Measurements from ENCODE around the gene MACROD1.

Gene MACROD1

DNA sequence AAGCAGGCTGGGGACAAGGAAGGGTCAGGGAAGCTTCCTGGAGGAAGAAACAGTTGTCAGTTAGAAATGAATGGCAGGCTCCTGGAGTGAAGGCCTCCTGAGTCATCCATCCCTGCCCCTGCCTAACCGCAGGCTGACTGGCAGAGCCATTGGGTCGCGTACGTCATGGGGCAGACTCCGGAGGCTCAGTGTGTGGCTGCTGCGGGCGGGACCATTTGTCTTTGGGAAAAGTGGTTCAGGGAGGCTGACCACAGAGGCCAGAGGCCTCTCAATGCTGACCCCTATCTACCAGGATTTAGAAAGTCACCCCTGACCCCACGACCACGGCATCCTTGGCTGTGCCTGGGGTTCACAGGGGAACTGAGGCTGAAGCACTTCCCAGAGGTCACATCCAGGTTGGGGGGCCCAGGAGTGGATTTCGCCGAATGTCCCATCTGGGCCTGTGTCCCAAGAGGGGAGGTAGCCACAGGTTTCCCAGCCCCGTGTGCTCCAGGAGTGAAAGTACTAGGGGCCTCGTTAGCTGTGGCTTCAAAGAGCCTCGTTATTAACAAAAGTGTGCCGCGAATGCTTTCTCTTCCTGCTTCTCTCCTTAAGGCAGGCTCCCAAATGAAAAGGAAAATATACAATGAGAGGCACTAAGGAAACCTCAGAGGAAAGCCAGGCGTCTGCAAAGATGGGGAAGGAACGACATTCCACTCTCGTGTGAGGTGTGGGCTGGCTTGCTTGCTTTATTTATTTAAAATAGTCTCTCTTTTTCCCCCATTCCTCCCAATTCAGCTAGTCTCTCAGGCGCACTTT lies 71.3 kb downstream of the MACROD1 start:
- in situ Hi-C loops (cut with MboI; ENCODE audit: low sequenced_read_pairs), result no loop called here

DNA sequence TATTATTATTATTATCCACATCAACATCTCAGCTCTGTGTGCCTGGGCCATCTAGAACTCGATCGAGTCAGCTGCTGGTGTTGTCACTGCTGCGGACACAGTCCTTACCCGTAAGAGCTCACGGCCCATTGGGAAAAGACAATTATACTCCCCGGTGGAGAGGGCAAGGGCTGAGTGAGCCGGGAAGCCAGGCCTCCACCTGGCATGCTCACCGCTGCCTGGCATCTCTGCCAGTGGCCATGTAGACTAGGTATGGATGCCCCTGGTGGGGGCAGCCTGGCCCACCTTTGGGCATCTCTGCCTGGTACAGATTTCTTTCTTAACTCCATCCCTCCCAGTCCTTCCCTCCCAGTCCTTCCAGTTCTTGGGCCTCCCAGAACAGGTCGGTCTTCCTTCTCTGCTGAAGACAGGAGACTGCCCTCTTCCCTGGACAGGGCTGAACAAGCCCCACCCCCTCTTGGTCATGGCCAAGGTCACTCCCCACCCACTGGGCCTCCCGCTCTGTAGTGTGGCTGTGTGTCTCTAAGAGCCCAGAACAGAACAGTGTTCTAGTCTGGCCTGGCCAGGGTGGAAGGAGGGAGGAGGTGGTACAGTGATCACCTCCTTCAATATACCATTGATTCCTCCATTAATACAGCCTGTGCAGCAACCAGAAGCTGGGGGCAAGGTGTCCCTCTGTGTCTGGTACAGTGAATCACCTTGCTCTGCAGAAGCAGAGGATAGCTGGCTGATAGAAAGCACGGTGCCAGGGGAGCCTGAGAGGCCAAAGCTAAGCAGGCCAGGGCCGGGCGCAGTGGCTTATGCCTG lies 72.5 kb downstream of the MACROD1 start:
- in situ Hi-C loops (cut with MboI; ENCODE audit: low sequenced_read_pairs), result no loop called here

DNA sequence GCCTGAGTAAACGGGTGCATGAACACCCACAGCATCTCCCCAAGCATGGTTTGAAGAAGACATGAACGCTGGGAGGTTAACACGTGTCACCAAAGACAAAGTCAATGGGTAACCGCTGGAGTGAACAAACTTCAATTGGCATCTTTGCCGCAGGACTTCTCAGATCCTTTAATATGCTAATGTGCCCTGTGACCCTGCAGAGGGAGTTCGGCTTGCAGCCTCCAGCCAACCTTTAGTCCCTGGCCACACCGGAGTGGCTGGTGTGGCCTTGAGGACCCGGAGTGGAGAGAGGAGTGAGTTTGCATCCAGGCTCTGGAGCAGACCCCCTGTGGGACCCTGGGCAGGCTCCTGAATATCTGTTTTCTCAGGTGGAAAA lies 73.2 kb downstream of the MACROD1 start:
- in situ Hi-C loops (cut with MboI; ENCODE audit: low sequenced_read_pairs), result no loop called here

DNA sequence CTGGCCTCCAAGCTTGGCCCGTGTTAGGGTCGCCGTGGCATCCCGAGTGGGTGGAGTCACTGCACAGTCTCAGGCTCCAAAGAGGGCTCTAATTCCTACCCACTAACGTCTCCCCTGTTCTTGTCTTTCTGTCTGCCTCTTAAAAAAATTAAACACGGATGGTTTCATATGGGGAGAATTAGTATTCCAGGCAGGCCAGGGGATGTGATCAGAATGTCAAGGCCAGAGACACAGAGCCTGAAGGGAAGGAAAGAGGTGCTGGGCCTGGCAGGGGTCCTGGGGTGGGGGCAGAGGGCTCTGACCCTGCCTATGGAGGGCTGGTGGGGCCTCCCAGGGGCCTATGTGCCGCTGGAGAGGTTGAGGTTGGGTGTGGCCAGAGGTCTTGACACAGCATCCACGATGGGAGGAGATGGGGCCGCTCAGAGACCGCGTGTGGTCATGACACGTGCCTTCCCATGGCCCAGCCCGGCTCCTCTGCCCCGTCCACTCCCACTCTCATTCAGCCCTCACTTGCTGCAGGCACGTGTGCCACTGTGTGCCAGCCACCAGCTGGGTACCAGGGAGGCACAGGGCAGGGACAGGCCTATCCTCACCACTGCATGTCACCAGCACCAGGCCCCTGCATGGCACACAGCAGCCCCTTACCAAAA lies 73.7 kb downstream of the MACROD1 start:
- in situ Hi-C loops (cut with MboI; ENCODE audit: low sequenced_read_pairs), result no loop called here

DNA sequence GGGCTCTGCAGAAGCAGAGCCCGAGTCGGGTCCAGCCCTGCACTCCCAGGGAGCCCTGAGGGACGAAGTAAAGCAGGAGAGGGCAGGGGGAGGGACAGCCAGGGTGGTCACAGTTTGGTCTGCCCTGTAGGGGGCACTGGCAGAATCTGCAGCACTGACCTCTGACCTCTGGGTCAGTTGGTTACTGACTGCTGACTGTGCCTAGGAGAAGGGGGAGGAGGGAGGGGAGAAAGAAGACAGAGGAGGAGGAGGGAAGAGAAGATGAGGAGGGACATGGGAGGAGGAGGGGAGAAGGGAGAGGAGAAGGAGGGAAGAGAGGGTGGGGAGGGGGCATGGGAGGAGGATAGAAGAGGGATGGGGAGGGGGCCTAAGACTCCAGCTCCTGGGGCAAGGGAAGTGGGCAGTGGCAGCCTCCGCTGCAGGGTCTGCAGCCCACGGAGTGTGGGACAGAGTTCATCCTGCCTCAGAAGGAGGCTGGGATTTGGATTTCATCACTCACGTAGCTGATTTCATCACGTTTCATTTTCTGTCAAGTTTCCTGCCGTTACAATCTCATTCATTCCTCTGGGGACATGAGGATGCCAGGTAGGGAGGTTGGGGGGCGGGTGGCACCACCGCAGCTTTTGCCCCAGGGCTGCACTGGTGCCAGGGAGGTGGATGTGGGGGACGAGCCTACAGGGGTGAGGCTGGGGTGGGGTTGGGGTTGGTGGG lies 75.0 kb downstream of the MACROD1 start:
- in situ Hi-C loops (cut with MboI; ENCODE audit: low sequenced_read_pairs), result no loop called here

DNA sequence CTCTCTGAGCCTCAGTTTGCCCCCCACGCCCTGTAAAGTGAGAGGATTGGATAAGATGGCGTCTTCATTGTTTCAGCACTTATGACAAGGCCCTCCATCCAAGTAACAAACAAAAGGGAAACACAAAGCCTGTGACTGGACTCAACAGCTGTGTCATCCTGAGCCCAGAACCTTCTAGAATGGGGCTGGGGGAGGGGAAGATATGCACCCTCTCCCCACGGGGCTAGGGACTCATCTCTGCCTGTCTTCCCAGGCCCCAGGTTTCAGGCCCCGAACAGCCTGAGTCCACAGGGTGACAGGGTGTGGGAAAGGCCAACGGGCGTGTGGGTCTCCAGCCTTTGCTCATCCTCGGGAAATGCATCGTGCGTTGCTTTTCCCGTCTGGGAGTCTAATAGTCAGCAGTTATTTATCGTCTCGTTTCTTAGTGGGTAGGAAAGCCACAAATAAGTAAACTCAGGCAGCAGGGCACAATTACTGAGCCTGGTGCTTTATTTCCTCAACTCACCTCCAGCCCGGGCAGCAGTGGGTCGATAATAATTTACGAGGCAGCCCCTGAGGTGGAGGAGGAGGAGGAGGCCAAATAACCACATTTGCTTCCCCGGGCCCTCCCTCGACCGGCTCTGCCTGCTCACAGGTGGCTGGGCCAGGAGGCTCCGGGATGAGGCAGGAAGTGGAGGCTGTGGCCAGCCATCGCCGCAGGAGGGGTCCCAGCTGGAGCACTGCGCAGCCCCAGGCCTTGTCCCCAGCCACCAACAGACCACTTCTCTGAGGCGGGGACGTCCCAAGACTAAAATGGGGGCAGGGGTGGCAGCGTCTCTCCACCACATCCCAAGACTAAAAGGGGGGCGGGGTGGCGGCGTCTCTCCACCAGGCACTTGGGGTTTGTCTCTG lies 75.8 kb downstream of the MACROD1 start:
- in situ Hi-C loops (cut with MboI; ENCODE audit: low sequenced_read_pairs), result no loop called here

DNA sequence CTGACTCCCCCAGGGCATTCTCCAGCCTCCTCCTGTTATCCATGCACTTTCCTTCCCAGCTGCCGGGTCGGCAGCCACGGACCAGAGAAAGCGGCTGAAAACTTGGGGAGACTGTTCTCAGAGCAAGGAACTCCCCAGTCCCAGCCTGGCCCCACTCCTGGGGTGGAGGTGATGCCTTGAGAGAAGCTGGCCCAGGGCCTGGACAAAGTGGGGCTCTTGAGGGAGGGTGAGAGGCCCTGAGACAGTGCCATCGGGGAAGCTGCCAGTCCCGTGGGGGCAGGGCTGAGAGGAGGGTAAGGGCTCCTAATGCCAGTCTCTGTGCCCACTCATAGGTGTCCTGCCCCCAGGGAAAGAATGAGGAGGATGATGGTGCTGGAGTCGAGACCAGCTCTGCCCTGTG lies 76.4 kb downstream of the MACROD1 start:
- in situ Hi-C loops (cut with MboI; ENCODE audit: low sequenced_read_pairs), result no loop called here

DNA sequence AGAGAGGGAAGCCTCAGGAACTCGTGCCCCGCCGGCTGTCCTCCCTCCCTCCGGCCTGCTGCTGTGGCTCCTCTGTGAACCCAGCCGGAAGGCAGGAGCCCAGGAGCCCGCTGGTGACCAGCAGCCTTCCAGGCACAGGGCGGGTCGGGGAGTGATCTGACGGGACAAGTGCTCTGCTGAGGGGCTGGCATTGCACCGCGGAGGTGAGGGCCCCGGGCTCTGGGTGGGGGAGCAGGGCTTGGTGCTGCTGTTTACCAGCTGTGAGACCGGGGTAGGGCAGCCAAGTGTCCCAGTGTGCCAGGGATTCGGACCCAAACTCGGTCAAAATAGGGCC lies 76.9 kb downstream of the MACROD1 start:
- in situ Hi-C loops (cut with MboI; ENCODE audit: low sequenced_read_pairs), result no loop called here

DNA sequence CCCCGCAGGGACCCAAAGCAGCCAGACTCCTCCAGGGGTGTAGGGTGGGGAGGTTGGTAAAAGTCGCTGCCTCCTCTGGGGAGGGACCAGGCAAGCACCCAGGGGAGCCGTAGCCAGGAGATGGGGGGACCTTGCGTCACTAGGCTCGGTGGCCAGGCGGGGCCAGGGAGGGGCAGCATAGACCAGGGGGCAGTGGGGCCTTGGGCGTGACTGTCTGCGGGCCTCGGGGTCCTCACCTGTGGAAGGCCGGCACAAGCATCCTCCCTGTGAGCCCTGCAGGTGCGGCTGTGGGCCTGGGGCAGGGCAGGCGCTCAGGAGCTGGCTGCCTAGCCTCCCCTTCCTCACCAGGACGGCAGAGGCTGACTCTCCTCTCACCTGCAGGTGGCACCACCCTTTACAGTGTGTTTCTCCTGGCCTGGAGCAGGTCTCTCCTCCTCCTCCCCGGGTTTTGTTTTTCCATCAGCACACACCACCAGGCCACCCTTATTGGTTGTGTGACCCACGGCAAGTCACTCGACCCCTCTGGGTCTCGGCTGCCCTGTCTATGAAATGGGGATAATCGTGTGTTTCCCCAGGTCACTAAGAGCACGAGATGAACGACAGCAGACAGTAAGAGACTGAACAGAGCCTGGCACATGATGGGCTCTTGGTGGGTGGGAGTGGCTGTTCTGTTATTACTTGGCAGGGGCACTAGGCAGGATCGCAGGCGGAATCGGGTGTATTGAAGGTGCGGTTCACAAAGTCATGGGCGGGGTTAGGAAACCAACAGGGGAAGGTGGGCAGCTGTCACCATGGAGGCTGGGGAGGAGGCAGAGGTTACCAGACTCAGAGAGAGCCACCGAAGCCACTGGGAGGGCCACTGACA lies 77.5 kb downstream of the MACROD1 start:
- in situ Hi-C loops (cut with MboI; ENCODE audit: low sequenced_read_pairs), result no loop called here

DNA sequence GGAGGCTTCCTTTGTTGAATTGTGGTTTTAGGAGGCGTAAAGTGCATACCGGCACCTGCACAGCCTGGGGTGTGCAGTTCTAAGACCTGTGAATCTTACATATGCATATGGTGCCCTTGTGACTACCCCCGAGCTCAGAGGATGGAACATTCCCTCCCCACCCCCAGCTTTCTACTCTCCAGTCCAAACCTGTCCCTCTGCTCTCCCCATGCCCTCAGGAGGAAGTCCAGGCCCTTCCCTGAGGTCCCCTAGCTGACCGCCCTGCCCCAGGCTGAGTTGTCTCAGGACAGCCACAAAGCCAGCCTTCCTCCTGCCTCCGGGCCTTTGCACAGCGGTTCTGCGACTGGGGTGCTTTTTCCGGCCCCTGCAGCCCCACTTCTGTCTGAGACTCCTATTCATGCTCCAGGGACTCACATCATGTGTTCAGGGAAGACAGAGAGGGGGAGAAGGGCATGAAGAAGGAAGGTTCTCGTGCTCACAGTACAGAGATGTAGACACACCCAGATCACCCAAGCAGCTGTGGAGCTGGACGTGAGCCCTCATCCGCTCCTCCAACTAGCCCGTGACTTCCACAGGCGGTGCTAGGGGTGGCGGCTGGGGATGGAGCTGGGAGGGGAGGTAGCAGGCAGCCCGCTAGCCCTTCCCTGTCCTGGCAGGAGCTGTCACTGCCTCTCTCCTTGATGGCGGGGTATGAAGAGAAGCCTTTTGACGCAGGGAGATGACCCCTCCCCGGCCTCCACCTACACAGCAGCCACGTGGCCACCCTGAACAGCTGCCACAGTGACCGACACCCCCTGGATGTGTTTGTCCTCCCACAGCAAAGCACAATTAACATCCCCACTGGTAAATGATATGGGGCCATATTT lies 79.4 kb downstream of the MACROD1 start:
- in situ Hi-C loops (cut with MboI; ENCODE audit: low sequenced_read_pairs), result no loop called here

DNA sequence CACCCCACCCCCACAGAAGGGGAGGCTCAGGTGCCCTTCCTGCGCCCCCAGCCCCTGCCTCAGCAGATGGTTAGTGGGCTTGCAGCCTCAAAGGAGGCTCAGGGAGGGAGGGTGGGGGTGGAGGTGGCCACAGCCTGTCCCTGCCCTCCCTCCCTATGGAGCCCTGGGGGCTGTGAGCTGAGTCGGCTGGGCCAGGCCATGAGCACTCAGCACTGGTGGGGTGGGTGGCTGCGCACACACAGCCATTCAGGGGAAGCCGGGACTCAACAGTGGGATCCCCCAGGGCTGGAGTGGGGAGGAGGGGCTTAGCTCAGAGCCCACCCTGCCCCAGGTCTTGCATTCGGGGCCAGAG lies 80.0 kb downstream of the MACROD1 start:
- in situ Hi-C loops (cut with MboI; ENCODE audit: low sequenced_read_pairs), result no loop called here

DNA sequence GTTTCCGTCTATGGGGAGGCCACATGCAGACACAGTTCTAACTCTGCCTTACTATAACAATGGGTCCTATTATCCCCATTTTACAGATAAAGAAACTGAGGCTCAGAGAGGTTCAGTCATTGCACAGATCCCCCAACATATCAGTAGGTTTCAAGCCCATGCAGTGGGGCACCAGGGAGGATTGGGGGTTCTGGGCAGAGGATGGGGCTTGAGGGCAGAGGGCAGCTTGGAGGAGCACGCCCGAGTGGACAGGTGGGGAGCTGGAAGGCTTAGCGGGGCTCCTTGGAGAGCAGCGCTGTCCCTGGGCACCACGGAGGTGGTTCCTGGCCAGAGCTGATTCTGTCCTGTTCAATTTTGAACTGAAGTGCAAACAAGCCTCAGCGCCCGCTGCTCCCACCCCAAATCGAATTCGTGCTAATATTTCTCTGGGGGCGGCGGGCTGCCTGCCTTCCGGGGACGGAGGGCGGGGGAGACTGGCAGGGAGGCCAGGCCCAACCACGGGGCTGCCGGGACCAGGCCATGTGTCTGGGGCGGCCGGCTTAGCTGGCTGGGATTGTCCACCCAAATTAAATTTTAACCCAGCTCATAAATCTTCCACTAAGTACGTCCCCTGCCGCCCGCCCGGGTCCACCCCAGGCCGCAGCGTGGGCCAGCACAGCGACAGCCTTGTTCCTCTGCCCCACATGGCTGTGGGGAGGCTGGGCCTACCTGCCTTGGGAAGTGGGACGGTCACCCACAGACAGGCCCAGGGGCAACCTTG lies 80.8 kb downstream of the MACROD1 start:
- in situ Hi-C loops (cut with MboI; ENCODE audit: low sequenced_read_pairs), result no loop called here

DNA sequence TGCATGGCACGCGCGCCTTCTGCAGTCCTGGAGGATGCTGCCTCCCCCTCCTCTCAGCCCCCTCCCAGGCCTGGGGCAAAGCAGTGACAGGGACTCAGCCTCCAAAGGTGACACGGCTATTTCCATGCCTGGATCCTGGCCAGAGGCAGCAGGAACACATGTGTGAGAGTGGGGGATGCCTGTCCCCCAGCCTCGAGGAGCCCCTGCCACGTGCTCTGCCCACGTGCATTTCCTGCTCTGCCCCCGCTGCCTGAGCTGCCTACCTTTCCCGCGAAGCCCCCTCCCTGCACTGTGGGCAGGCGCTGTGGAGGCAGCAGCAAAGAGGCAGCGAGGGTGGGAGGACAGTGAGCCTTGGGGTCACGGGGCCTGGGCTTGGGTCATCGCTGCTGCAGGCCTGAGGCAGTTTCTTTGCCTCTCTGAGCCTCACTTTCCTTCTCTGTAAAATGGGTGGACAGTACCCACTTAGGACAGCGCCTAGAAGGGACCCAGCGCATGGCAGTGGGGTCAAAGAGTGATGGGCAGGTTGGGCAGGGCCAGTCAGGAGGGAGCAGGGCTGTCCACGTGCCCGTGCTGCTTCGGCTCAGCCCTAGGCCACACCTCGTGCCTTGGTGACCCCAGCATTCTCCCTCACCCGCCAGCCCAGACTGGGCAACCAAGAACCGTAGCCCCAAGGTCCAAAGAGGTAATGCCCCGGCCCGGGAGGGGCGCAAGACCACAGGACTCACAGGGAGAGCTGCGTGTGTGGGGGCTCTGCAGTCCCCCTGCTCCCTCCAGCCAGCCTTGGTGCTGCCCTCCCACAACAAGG lies 81.6 kb downstream of the MACROD1 start:
- in situ Hi-C loops (cut with MboI; ENCODE audit: low sequenced_read_pairs), result no loop called here

DNA sequence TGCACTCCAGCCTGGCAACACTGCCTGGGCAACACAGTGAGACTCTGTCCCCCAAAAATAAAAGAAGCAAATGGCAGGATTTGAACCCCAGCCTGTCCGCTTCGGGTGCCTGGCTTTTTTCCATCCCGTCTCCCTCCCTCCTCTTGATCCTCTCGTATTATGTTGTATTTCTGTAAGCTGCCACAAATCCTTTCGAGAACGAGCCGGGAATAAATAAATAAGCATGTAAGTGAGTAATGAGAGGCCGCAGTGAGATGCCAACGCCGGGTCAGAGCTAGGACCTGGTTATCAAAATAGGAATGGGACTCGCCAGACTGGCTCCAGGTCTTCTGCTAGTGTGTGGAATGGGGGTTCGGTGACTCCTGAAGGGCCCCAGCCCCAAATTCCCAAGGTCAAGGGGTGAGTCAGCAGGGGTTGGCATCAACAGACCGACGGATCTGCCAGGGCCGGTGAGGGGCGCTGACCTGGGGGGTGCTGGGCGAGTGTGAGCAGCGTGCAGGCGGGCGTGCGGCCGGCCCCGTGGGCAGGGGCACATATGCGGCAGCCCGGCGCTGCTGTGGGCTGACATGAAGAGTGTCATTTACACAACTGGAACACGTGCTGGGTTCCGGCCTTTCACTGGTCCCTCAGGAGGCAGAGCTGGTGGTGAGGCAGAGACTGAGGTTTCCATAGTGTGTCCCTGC lies 82.4 kb downstream of the MACROD1 start:
- in situ Hi-C loops (cut with MboI; ENCODE audit: low sequenced_read_pairs), result no loop called here

DNA sequence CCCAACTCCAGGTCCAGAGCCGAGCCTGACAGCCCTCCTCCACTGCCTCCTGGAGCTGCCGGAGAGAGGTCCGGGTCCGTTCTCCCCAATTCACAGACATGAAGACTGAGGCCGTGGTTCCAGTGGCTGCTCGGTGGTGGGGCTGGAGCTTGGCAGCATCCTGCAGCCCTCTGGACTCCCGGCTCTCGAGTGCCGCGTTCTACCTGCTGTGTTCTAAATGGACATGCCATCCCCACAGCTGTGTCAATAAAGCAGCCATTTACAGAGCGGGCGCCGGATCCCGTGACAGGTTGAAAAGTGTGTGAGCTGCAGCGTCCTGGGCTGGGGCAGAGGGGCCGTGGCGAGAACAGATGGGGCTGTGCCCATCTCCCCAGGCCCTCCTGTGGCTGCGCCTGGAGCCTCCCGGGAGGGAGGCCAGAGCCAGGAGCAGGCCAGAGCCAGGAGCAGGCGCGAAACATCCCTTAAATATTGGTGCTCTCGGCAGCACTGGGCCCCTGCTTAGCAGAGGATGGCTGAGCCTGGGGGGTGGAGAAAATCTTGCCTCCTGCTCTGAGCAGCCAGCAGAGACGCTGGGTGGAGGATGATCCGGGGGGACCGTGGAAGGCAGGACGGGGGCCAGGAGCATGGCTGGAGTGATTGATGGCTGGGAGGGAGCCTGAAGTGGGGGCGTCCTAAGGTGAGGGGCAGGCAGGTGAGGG lies 84.0 kb downstream of the MACROD1 start:
- in situ Hi-C loops (cut with MboI; ENCODE audit: low sequenced_read_pairs), result no loop called here

DNA sequence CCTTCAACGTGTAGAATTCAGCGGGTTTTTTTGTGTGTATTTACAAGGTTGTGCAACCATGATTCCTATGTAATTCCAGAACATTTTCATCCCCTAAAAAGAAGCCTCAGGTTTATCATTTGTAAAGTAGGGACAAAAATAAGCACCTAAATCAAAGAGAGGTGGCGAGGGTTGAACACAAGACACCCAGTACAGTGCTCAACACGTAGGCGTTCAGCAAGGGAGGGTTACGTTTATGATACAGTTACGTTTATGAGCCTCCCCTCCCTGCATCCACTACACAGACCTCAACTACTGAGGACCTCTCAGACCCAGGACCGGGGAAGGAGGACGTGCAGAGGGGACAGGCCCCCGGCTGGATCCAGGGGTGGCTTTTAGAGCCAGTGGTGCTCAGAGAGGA lies 85.5 kb downstream of the MACROD1 start:
- in situ Hi-C loops (cut with MboI; ENCODE audit: low sequenced_read_pairs), result no loop called here

All from HL-60/S4 treated with retinoic acid at 250 ng/mL for 4 days and 3 days (cell line).